ENCODE results near the gene SMTNL1. TPM values are rescaled to one million over a fixed set of nuclear protein-coding genes. Genes with fewer than 3 reads are reported as not detected.

SMTNL1 gene
- polyA plus RNA-seq, 2 of the 4 experiments (the other 2 are of a cell fraction) = not detected

DNA sequence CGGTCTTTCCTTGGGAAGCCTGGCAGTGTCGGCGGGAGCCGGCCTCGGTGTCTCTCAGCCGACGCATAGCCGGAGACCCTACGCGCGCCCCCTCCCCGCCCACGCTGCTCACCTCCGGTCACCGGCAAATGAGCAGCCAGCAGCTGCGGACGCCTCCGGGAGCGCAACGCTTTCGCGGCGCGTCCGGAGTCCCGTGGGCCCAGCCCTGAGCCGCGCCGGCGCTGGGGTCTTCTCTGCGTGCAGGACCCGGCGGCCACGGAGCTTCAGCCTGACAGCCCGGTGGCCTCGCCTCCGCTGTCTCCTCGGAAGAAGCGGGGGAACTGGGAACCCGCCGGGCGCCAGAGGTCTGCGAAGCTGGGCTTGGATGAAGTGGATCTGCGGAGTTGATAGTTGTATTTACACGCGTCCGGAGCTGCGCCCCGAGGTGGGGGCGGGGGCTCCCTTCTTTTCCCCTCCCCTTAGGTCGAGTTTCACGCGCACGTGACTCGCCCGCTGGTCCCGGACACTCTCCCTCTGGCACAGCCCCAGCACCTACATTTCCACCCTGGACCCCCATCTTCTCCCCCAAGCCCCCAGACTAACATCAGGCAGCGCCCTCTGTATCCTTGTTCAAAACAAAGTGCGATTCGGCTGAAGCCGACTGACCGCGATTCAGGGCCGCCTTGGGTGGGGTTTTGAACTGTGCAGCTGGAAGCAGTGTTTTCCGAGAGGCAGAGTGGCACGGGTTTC, 21.9 kb upstream of the SMTNL1 start, which contains the start of gene SLC43A1:
Gene SLC43A1 (minus strand): TSS at position 371 of the 729 bp plus-strand sequence. CDS start 1,591 bp downstream, outside the sequence.
- FAIRE-seq (no peak), DNase-seq (ENCODE audit: low read depth in 1 of 2, low spot score in 1 of 2) (peak in 1 of 2 experiments; percentile 65), ATAC-seq (peak; percentile 51 to 76)
- CTCF ChIA-PET = interaction anchor here (1.0 to 8.6 kb wide), 11 partner anchors 11 to 162 kb away, joined by 4 to 119 read pairs (median 6); partner anchors contain the start of genes RTN4RL2 and UBE2L6
- POLR2A ChIA-PET = no interaction called here
- WGBS (ENCODE audit: missing lambda C conversion rate) = under 1% methylated on average over 42 of the region's 66 CpGs
- peak within 1 kb of the TSS; percentile 91 for H3K4me2 ChIP-seq
- peak within 1 kb of the TSS; percentile 78 for H3K4me3 ChIP-seq
- peak; percentile 29; the same call in 1 of the 2 replicates for TF ChIP-seq PHF8 (IDR thresholded peaks at IDR 0.05; ENCODE audit: borderline replicate concordance, low read depth)
- TF ChIP-seq USF2 (IDR thresholded peaks at IDR 0.05) = peak; percentile 76
- no peak for TF ChIP-seq FOXS1 (CRISPR knock-in tag; IDR thresholded peaks at IDR 0.05)
- TF ChIP-seq, protein P1, sequence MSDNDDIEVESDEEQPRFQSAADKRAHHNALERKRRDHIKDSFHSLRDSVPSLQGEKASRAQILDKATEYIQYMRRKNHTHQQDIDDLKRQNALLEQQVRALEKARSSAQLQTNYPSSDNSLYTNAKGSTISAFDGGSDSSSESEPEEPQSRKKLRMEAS (IDR thresholded peaks at IDR 0.05) = peak; percentile 73
- no peak for TF ChIP-seq CEBPB (IDR thresholded peaks at IDR 0.05)
- 0 out of 5 replicates have a peak, but pooled peaks of 1 of the 2 experiments have one; percentile 15 for TF ChIP-seq JUN (IDR thresholded peaks at IDR 0.05)
- TF ChIP-seq E2F6 (IDR thresholded peaks at IDR 0.05; ENCODE audit: borderline replicate concordance, low read depth) = peak; percentile 43; the same call in 1 of the 2 replicates
- H3K9me3 ChIP-seq = no peaks in the 10 kb centered on the region
- H3K27ac ChIP-seq = peak within 1 kb of the TSS; percentile 68 to 85
- H3K4me1 ChIP-seq = peaks cover 4% of the 10 kb centered on the region; the same call in 1 of the 3 replicates

- peak overlapping the region; percentile 91 for H3K4me2 ChIP-seq
- H3K4me3 ChIP-seq = peak overlapping the region; percentile 78
- CTCF ChIA-PET = interaction anchor here (1.0 to 8.6 kb wide), 9 partner anchors 11 to 163 kb away, joined by 4 to 119 read pairs (median 8); partner anchors contain the start of genes RTN4RL2 and UBE2L6
- FAIRE-seq (no peak), ATAC-seq (no peak), DNase-seq (ENCODE audit: low read depth in 1 of 2, low spot score in 1 of 2) (no peak)
- TF ChIP-seq CEBPB (IDR thresholded peaks at IDR 0.05) = no peak
- peak; percentile 62 for TF ChIP-seq MAFK (IDR thresholded peaks at IDR 0.05; ENCODE audit: partially characterized antibody)
- H3K27ac ChIP-seq = peak overlapping the region; percentile 68 to 85
- peaks cover 4% of the 10 kb centered on the region; the same call in 1 of the 3 replicates for H3K4me1 ChIP-seq
- POLR2A ChIA-PET = no interaction called here
- WGBS (ENCODE audit: missing lambda C conversion rate) = 31% methylated on average over 5 of the region's 5 CpGs
- no peaks in the 10 kb centered on the region for H3K9me3 ChIP-seq
These were observed 21.3 kb upstream of the SMTNL1 start for GRCh38 chr11:57516061-57516443.

DNA sequence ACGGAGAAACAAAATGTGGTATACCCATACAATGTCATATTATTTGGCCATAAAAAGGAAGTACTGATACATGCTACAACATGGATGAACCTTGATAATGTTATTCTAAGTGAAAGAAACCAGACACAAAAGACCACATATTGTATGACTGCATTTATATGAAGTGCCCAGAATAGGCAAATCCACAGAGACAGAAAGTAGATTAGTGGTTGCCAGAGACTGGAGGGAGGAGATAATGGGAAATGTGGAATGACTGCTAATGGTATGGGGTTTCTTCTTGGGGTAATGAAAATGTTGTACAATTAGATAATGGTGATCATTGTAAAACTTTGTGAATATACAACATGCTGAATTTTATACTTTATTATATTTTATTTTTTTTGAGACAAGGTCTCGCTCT, 16.3 kb upstream of the SMTNL1 start:
- Histone ChIP-seq H3K4me2 (no peak overlapping the region), H3K4me1 (peaks cover 2% of the 10 kb centered on the region; the same call in 1 of the 3 replicates), H3K4me3 (no peak overlapping the region), H3K9me3 (no peaks in the 10 kb centered on the region), H3K27ac (no peak overlapping the region)
- ChIA-PET POLR2A (no interaction called here), CTCF (interaction anchor here (0.6 to 8.6 kb wide), 6 partner anchors 19 to 230 kb away, joined by 3 to 67 read pairs (median 4); partner anchors contain the start of genes BTBD18 and RTN4RL2)
- 92% methylated on average over 2 of the region's 2 CpGs for WGBS (ENCODE audit: missing lambda C conversion rate)
- ATAC-seq (no peak), FAIRE-seq (no peak), DNase-seq (ENCODE audit: low read depth in 1 of 2, low spot score in 1 of 2) (no peak)
- no peak for TF ChIP-seq CEBPB (IDR thresholded peaks at IDR 0.05)
- no peak for TF ChIP-seq PBX3 (IDR thresholded peaks at IDR 0.05)
- TF ChIP-seq FOSB (CRISPR knock-in tag; IDR thresholded peaks at IDR 0.05) = no peak
- no peak for TF ChIP-seq CHD4 (IDR thresholded peaks at IDR 0.05; ENCODE audit: borderline replicate concordance)

DNA sequence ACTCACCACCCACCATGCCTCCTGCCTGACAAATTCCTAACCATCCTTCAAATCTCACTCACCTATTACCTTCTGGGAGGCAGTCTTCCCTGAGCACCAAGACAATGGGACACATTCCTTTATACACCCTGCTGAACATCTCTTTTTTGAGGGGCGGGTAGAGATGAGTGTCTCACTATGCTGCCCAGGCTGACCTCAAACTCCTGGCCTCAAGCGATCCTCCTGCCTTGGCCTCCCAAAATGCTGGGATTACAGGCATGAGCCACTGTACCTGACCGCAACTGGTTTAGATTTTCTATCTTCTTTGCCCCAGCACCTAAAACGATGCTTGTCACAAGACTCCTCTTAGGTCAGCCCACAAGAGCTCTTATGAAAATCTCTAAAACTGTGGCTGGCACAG, 14.0 kb upstream of the SMTNL1 start:
- no peak for DNase-seq (ENCODE audit: low read depth in 1 of 2, low spot score in 1 of 2)
- CTCF ChIA-PET = interaction anchor here (0.6 to 11.3 kb wide), 6 partner anchors 7 to 175 kb away, joined by 4 to 299 read pairs (median 122); partner anchors contain the start of genes RTN4RL2 and SLC43A1
- Histone ChIP-seq H3K4me3 (no peak overlapping the region), H3K4me1 (no peaks in the 10 kb centered on the region), H3K4me2 (no peak overlapping the region), H3K27ac (no peak overlapping the region), H3K9me3 (no peaks in the 10 kb centered on the region)
- no peak for ATAC-seq
- POLR2A ChIA-PET = interaction anchor here (2.2 kb wide), 1 partner anchor 178 kb away, joined by 8 read pairs; no protein-coding TSS in a partner anchor
- 74% methylated on average over 4 of the region's 4 CpGs for WGBS (ENCODE audit: missing lambda C conversion rate)
- FAIRE-seq = no peak
- TF ChIP-seq, protein P2, sequence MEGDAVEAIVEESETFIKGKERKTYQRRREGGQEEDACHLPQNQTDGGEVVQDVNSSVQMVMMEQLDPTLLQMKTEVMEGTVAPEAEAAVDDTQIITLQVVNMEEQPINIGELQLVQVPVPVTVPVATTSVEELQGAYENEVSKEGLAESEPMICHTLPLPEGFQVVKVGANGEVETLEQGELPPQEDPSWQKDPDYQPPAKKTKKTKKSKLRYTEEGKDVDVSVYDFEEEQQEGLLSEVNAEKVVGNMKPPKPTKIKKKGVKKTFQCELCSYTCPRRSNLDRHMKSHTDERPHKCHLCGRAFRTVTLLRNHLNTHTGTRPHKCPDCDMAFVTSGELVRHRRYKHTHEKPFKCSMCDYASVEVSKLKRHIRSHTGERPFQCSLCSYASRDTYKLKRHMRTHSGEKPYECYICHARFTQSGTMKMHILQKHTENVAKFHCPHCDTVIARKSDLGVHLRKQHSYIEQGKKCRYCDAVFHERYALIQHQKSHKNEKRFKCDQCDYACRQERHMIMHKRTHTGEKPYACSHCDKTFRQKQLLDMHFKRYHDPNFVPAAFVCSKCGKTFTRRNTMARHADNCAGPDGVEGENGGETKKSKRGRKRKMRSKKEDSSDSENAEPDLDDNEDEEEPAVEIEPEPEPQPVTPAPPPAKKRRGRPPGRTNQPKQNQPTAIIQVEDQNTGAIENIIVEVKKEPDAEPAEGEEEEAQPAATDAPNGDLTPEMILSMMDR (IDR thresholded peaks at IDR 0.05) = no peak
- TF ChIP-seq CEBPB (IDR thresholded peaks at IDR 0.05) (no peak), MAFK (IDR thresholded peaks at IDR 0.05; ENCODE audit: partially characterized antibody) (no peak), FOSB (CRISPR knock-in tag; IDR thresholded peaks at IDR 0.05) (no peak), ESRRA (IDR thresholded peaks at IDR 0.05; ENCODE audit: borderline replicate concordance, low read length) (no peak), USF2 (IDR thresholded peaks at IDR 0.05) (no peak), CHD2 (IDR thresholded peaks at IDR 0.05; ENCODE audit: low read length, partially characterized antibody) (no peak), TP53 (CRISPR knock-in tag; IDR thresholded peaks at IDR 0.05) (no peak), ELK1 (IDR thresholded peaks at IDR 0.05; ENCODE audit: low read depth, low read length) (no peak), ZC3H11A (IDR thresholded peaks at IDR 0.05) (no peak), PBX3 (IDR thresholded peaks at IDR 0.05) (no peak)
